HEK293 (cell line): ENCODE measurements around the gene AIG1.

Source experiments
- CTCF ChIA-PET: fragments of 350-600 bp; formaldehyde crosslinking; extraction: SDS; loops from one replicate; lab custom pipeline; 2021; ENCODE audit warnings: antibody characterized with exemption; lab: Yijun Ruan, JAX
- POLR2A ChIA-PET: fragments of 300-600 bp; formaldehyde crosslinking; extraction: SDS; loops from one replicate; lab custom pipeline; 2020; ENCODE audit warnings: antibody characterized with exemption, inconsistent platforms; lab: Yijun Ruan, JAX
- H3K27ac ChIP-seq: fragments of 200-500 bp; sonication (Bioruptor generic); 2 replicates; pipeline ENCODE4 v1.5.1; 2014; ENCODE audit warnings: low read depth, low read length, control low read depth, inconsistent platforms; ENCODE audit errors: extremely low read depth
- H3K36me3 ChIP-seq, 2 experiments: fragments of 200-500 bp in 1 of 2; sonication (Bioruptor generic) in 1 of 2; 1 replicate in 1 of 2; 2 replicates in 1 of 2; pipeline ENCODE4 v1.5.1; 2014 to 2017; ENCODE audit warnings: inconsistent platforms in 2 of 2, low read length in 2 of 2; ENCODE audit not compliant: control insufficient read depth in 2 of 2, insufficient read depth in 1 of 2
- H3K4me1 ChIP-seq: fragments of 200-500 bp; sonication (Bioruptor generic); 2 replicates; pipeline ENCODE4 v1.5.1; 2014; ENCODE audit warnings: mild to moderate bottlenecking, low read length, inconsistent platforms; ENCODE audit not compliant: control insufficient read depth, insufficient read depth
- H3K4me3 ChIP-seq: 2 replicates; pipeline ENCODE4 v1.5.1; 2011; ENCODE audit warnings: low read depth, mild to moderate bottlenecking, control low read depth, low read length, moderate library complexity
- H3K9me3 ChIP-seq: fragments of 200-500 bp; sonication (Bioruptor generic); 2 replicates; pipeline ENCODE4 v1.5.1; 2014; ENCODE audit warnings: low read depth, low read length, inconsistent platforms; ENCODE audit not compliant: control insufficient read depth, insufficient read depth
- GFI1B ChIP-seq: fragments of 450-650 bp; formaldehyde crosslinking; IDR thresholded peaks from 2 replicates; pipeline ENCODE4 v1.5.1; 2016; ENCODE audit warnings: missing biosample characterization, missing genetic modification characterization
- IKZF3 ChIP-seq: fragments of 450-650 bp; IDR thresholded peaks from 2 replicates; pipeline ENCODE4 v1.5.0; 2018; ENCODE audit warnings: missing biosample characterization, mild to moderate bottlenecking, missing genetic modification characterization, moderate library complexity
- KLF8 ChIP-seq: fragments of 450-650 bp; formaldehyde crosslinking; IDR thresholded peaks from 2 replicates; pipeline ENCODE4 v1.5.1; 2016; ENCODE audit warnings: missing biosample characterization, missing genetic modification characterization
- OSR2 ChIP-seq: fragments of 450-650 bp; formaldehyde crosslinking; IDR thresholded peaks from 2 replicates; pipeline ENCODE4 v1.5.1; 2016; ENCODE audit warnings: missing biosample characterization, missing genetic modification characterization
- SCRT1 ChIP-seq: fragments of 450-650 bp; formaldehyde crosslinking; IDR thresholded peaks from 2 replicates; pipeline ENCODE4 v1.5.1; 2016; ENCODE audit warnings: missing biosample characterization, missing genetic modification characterization, borderline replicate concordance
- TRIM28 ChIP-seq: IDR thresholded peaks from 2 replicates; pipeline ENCODE4 v1.6.1; 2011; ENCODE audit warnings: low read length, control low read depth, borderline replicate concordance
- YY2 ChIP-seq: fragments of 450-650 bp; formaldehyde crosslinking; IDR thresholded peaks from 2 replicates; pipeline ENCODE4 v1.5.1; 2016; ENCODE audit warnings: missing biosample characterization, missing genetic modification characterization
- ZBTB21 ChIP-seq: fragments of 450-650 bp; formaldehyde crosslinking; IDR thresholded peaks from 2 replicates; pipeline ENCODE4 v1.5.1; 2017; ENCODE audit warnings: missing biosample characterization, missing genetic modification characterization
- ZFP37 ChIP-seq: fragments of 450-650 bp; formaldehyde crosslinking; IDR thresholded peaks from 2 replicates; pipeline ENCODE4 v1.5.1; 2016; ENCODE audit warnings: missing biosample characterization, missing genetic modification characterization
- ZNF16 ChIP-seq: fragments of 450-650 bp; formaldehyde crosslinking; IDR thresholded peaks from 2 replicates; pipeline ENCODE4 v1.5.1; 2016; ENCODE audit warnings: low read depth, missing biosample characterization, missing genetic modification characterization
- ZNF274 ChIP-seq, 2 experiments: fragments of 200-500 bp in 1 of 2; fragments of 450-650 bp in 1 of 2; sonication (Bioruptor generic) in 1 of 2; formaldehyde crosslinking in 1 of 2; IDR thresholded peaks; 2 replicates each; pipeline versions ENCODE4 v1.5.1 to v1.6.1; 2014 to 2016; ENCODE audit warnings: borderline replicate concordance in 1 of 2, inconsistent platforms in 1 of 2, low read length in 1 of 2, missing biosample characterization in 1 of 2, missing genetic modification characterization in 1 of 2
- ZNF600 ChIP-seq: fragments of 450-650 bp; formaldehyde crosslinking; IDR thresholded peaks from 2 replicates; pipeline ENCODE4 v1.5.1; 2016; ENCODE audit warnings: missing biosample characterization, missing genetic modification characterization
- ZNF626 ChIP-seq: fragments of 450-650 bp; sonication (Bioruptor Pico); formaldehyde crosslinking; IDR thresholded peaks from 2 replicates; pipeline ENCODE4 v1.5.1; 2018; ENCODE audit warnings: missing biosample characterization, missing genetic modification characterization, inconsistent platforms
- ZNF677 ChIP-seq: fragments of 450-650 bp; IDR thresholded peaks from 2 replicates; pipeline ENCODE4 v1.5.0; 2018; ENCODE audit warnings: missing biosample characterization, mild to moderate bottlenecking, missing genetic modification characterization, moderate library complexity
- ZNF76 ChIP-seq: fragments of 450-650 bp; formaldehyde crosslinking; IDR thresholded peaks from 2 replicates; pipeline ENCODE4; 2016; ENCODE audit warnings: low read depth, missing biosample characterization, missing genetic modification characterization, borderline replicate concordance
- TF ChIP-seq, protein P1 (sequence below): fragments of 450-650 bp; formaldehyde crosslinking; IDR thresholded peaks from 2 replicates; pipeline ENCODE4; 2016; ENCODE audit warnings: missing biosample characterization, missing genetic modification characterization
- TF ChIP-seq, protein P2 (sequence below): sonication (generic); formaldehyde crosslinking; IDR thresholded peaks from 2 replicates; pipeline ENCODE4 v1.8.1; 2022; ENCODE audit warnings: mild to moderate bottlenecking, moderate library complexity, missing genetic modification reagents
- TF ChIP-seq, protein P3 (sequence below): fragments of 450-650 bp; IDR thresholded peaks from 2 replicates; pipeline ENCODE4 v1.5.1; 2018; ENCODE audit warnings: missing biosample characterization, missing genetic modification characterization

AIG1 gene

DNA sequence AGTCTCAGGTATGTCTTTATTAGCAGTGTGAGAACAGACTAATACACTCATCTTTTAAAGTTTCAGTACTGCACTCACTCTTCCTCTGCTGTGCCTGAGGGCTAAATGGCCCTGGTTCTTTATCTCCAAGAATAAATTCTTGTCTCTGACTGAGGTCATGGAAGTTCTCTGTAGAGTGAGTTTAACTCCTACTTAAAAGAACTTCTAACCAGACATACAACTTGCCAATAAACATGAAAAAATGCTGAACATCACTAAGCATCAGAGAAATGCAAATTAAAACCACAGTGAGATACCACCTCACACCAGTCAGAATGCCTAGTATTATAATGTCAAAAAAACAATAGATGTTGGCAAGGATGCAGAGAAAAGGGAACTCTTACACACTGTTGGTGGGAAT lies 316.2 kb downstream of the AIG1 start:
- Histone ChIP-seq H3K27ac (no peak overlapping the region), H3K36me3 (no peaks in the 10 kb centered on the region), H3K4me1 (peaks cover 13% of the 10 kb centered on the region; the same call in 1 of the 2 replicates), H3K4me3 (no peak overlapping the region)
- no peak for TF ChIP-seq ZNF626
- no peak for TF ChIP-seq ZNF76 (tag by site-specific recombination)
- TF ChIP-seq ZFP37: no peak
- no peak for TF ChIP-seq IKZF3
- TF ChIP-seq ZNF600 (tag by site-specific recombination): no peak
- no peak for TF ChIP-seq KLF8 (tag by site-specific recombination)
- TF ChIP-seq GFI1B: no peak
- TF ChIP-seq ZNF16 (tag by site-specific recombination): no peak
- TF ChIP-seq ZNF274 (IDR thresholded peaks at IDR 0.05; ENCODE audit: low read length): no peak
- TF ChIP-seq ZNF274 (tag by site-specific recombination; IDR thresholded peaks at IDR 0.05; ENCODE audit: borderline replicate concordance): no peak
- TF ChIP-seq, protein P1, sequence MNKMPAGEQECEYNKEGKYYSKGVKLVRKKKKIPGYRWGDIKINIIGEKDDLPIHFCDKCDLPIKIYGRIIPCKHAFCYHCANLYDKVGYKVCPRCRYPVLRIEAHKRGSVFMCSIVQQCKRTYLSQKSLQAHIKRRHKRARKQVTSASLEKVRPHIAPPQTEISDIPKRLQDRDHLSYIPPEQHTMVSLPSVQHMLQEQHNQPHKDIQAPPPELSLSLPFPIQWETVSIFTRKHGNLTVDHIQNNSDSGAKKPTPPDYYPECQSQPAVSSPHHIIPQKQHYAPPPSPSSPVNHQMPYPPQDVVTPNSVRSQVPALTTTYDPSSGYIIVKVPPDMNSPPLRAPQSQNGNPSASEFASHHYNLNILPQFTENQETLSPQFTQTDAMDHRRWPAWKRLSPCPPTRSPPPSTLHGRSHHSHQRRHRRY (tag by site-specific recombination): no peak
- no peak for TF ChIP-seq ZNF677 (tag by site-specific recombination)
- no peak for TF ChIP-seq YY2 (tag by site-specific recombination)
- TF ChIP-seq, all 188 proteins: peak for 0
- POLR2A ChIA-PET: no interaction called here
- CTCF ChIA-PET: no interaction called here
- no peaks in the 10 kb centered on the region for H3K9me3 ChIP-seq

DNA sequence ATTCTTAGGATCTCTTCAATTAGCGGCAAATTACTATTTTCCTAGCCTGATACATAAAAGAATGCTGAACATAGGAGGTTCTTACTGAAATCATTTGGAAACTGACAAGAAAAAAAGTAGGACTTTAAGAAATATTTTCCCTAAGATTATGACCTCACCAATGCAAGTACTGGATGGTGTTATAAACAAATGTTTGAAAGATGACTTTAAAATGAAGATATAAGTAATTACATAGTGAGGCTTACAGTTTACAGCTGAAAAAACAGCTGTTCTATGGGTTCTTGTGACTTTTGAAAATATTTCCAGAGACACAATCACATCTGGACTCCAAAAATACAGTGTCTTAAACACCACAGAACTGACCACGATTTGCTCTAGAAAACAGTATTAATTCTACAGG lies 324.9 kb downstream of the AIG1 start:
- ChIA-PET POLR2A (no interaction called here), CTCF (no interaction called here)
- Histone ChIP-seq H3K36me3 (no peaks in the 10 kb centered on the region), H3K9me3 (no peaks in the 10 kb centered on the region), H3K4me3 (no peak overlapping the region), H3K4me1 (no peaks in the 10 kb centered on the region), H3K27ac (no peak overlapping the region)
- TF ChIP-seq ZBTB21: no peak
- no peak for TF ChIP-seq OSR2 (tag by site-specific recombination)
- no peak for TF ChIP-seq SCRT1 (tag by site-specific recombination)
- no peak for TF ChIP-seq TRIM28
- TF ChIP-seq, protein P2, sequence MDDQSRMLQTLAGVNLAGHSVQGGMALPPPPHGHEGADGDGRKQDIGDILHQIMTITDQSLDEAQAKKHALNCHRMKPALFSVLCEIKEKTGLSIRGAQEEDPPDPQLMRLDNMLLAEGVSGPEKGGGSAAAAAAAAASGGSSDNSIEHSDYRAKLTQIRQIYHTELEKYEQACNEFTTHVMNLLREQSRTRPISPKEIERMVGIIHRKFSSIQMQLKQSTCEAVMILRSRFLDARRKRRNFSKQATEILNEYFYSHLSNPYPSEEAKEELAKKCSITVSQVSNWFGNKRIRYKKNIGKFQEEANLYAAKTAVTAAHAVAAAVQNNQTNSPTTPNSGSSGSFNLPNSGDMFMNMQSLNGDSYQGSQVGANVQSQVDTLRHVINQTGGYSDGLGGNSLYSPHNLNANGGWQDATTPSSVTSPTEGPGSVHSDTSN: no peak

DNA sequence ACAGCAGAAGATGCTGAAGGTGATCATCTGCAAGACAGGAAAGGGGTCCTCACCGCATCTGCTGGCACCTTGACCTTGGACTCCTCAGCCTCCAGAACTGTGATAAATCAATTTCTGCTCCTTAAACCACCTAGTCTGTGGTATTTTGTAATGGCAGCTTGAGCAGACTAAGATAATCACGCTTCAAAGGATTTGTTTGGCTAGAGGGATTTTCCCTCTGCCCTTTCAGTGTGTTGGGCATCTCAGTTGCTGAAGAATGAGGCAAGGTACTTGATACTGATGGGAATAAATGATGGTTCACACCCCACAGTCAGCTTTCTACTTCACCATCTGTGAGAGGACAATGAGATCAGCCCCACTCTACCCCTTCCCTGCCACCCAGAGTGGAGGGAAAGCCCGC lies 329.6 kb downstream of the AIG1 start:
- Histone ChIP-seq H3K4me3 (no peak overlapping the region), H3K36me3 (no peaks in the 10 kb centered on the region), H3K9me3 (no peaks in the 10 kb centered on the region), H3K27ac (no peak overlapping the region), H3K4me1 (no peaks in the 10 kb centered on the region)
- ChIA-PET POLR2A (no interaction called here), CTCF (interaction anchor here (0.6 kb wide), 1 partner anchor 109 kb away, joined by 3 read pairs; no protein-coding TSS in a partner anchor)
- TF ChIP-seq, protein P3, sequence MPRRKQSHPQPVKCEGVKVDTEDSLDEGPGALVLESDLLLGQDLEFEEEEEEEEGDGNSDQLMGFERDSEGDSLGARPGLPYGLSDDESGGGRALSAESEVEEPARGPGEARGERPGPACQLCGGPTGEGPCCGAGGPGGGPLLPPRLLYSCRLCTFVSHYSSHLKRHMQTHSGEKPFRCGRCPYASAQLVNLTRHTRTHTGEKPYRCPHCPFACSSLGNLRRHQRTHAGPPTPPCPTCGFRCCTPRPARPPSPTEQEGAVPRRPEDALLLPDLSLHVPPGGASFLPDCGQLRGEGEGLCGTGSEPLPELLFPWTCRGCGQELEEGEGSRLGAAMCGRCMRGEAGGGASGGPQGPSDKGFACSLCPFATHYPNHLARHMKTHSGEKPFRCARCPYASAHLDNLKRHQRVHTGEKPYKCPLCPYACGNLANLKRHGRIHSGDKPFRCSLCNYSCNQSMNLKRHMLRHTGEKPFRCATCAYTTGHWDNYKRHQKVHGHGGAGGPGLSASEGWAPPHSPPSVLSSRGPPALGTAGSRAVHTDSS (tag by site-specific recombination): no peak
